HepG2 (cell line): ENCODE measurements around the gene FUCA1. TPM values are rescaled to one million over a fixed set of nuclear protein-coding genes. Genes with fewer than 3 reads are reported as not detected.
A peak's percentile ranks its signal among the peaks of the same experiment; 100 is the strongest.

Experiments used
- ASH2L ChIP-seq: fragments of 300-600, 200-600 bp; sonication (generic); IDR thresholded peaks from 2 replicates; pipeline ENCODE4 v1.7.0; 2017; ENCODE audit warnings: low read depth, mild to moderate bottlenecking, moderate library complexity, mixed read lengths, low read length; ENCODE audit not compliant: insufficient read length
- GPN1 ChIP-seq: sonication (generic); formaldehyde crosslinking; IDR thresholded peaks from 2 replicates; pipeline ENCODE4 v1.5.1; 2020; ENCODE audit warnings: missing genetic modification reagents, borderline replicate concordance
- HBP1 ChIP-seq: IDR thresholded peaks from 2 replicates; pipeline ENCODE4 v1.6.1; 2016; ENCODE audit warnings: low read depth, control low read depth
- HMGXB3 ChIP-seq: sonication (generic); formaldehyde crosslinking; IDR thresholded peaks from 2 replicates; pipeline ENCODE4 v1.4.0; 2020; ENCODE audit warnings: missing genetic modification reagents, borderline replicate concordance
- ISL2 ChIP-seq: sonication (generic); formaldehyde crosslinking; IDR thresholded peaks from 2 replicates; pipeline ENCODE4 v1.5.0; 2020; ENCODE audit warnings: missing genetic modification reagents
- MIER3 ChIP-seq: IDR thresholded peaks from 2 replicates; pipeline ENCODE4 v1.6.1; 2016; ENCODE audit warnings: missing compliant biosample characterization, borderline replicate concordance
- PREB ChIP-seq: sonication (generic); formaldehyde crosslinking; IDR thresholded peaks from 2 replicates; pipeline ENCODE4 v1.4.0; 2020; ENCODE audit warnings: missing genetic modification reagents
- REST ChIP-seq, 2 experiments: IDR thresholded peaks; 2 replicates each; pipeline ENCODE4 v1.6.1; 2011 to 2012; ENCODE audit warnings: low read length in 2 of 2, borderline replicate concordance in 1 of 2, low read depth in 1 of 2, mild to moderate bottlenecking in 1 of 2, moderate library complexity in 1 of 2
- SIN3B ChIP-seq: fragments of 150-350 bp; IDR thresholded peaks from 2 replicates; pipeline ENCODE4 v1.6.1; 2014; ENCODE audit warnings: low read length
- SMAD3 ChIP-seq: sonication (generic); formaldehyde crosslinking; IDR thresholded peaks from 2 replicates; pipeline ENCODE4 v1.4.0; 2020; ENCODE audit warnings: missing genetic modification reagents
- SNAI1 ChIP-seq: sonication (generic); formaldehyde crosslinking; IDR thresholded peaks from 2 replicates; pipeline ENCODE4 v1.5.0; 2020; ENCODE audit warnings: mild to moderate bottlenecking, missing genetic modification reagents, borderline replicate concordance
- ZGPAT ChIP-seq: IDR thresholded peaks from 2 replicates; pipeline ENCODE4 v1.6.1; 2016; ENCODE audit warnings: mild to moderate bottlenecking
- ZMYM3 ChIP-seq: sonication (generic); formaldehyde crosslinking; IDR thresholded peaks from 2 replicates; pipeline ENCODE4 v1.5.1; 2020; ENCODE audit warnings: mild to moderate bottlenecking, missing genetic modification reagents
- ZNF451 ChIP-seq: sonication (generic); formaldehyde crosslinking; IDR thresholded peaks from 2 replicates; pipeline ENCODE4 v1.5.0; 2020; ENCODE audit warnings: mild to moderate bottlenecking, missing genetic modification reagents
- ZNF691 ChIP-seq: sonication (generic); formaldehyde crosslinking; IDR thresholded peaks from 2 replicates; pipeline ENCODE4 v1.4.0; 2020; ENCODE audit warnings: missing genetic modification reagents, low read depth, mild to moderate bottlenecking, borderline replicate concordance
- polyA plus RNA-seq, 8 experiments: library from polyadenylated mRNA; depleted of rRNA in 3 of 8; stranded (reverse) in 7 of 8; unstranded in 1 of 8; fragments of >200 nt; fragmentation: Illumina TruSeq in 4 of 8; extraction: Trizol in 4 of 8; gene quantifications; 2 replicates each; pipeline versions ENCODE4 v1.2.1 to v1.2.3, GENCODE V29; 2011 to 2016; ENCODE audit warnings: low read depth in 4 of 8, missing spikeins in 1 of 8, mixed read lengths in 1 of 8; ENCODE audit not compliant: insufficient read depth in 1 of 8
- total RNA-seq, 5 experiments: library from RNA; depleted of rRNA; stranded (reverse); fragments of >200 nt; fragmentation: Illumina TruSeq; extraction: Trizol; gene quantifications; 2 replicates each; pipeline ENCODE4 v1.2.3, GENCODE V29; 2016; ENCODE audit warnings: low read depth in 1 of 5

The FUCA1 gene
- total and polyA plus RNA-seq, 2 of the 13 experiments (the other 11 are each of a cell fraction or from before 2014, with no cell fraction given) = 32.7 to 33.6 TPM

- TF ChIP-seq ZNF691 (CRISPR knock-in tag) (no peak), ZNF451 (CRISPR knock-in tag) (peak; percentile 71), HMGXB3 (no peak), SNAI1 (peak; percentile 55; the same call in 1 of the 2 replicates), MIER3 (CRISPR knock-in tag) (peak; percentile 55), ZMYM3 (CRISPR knock-in tag) (no peak; the same call in 1 of the 2 replicates), ZGPAT (CRISPR knock-in tag) (peak; percentile 91), PREB (CRISPR knock-in tag) (no peak), SIN3B (peak; percentile 87), HBP1 (peak; percentile 63; the same call in 1 of the 2 replicates), REST (IDR thresholded peaks at IDR 0.05; ENCODE audit: borderline replicate concordance in 1 of 2, low read depth in 1 of 2, low read length in 2 of 2) (peak in 1 of 2 experiments; percentile 74; a peak in 1 of 4 replicates), GPN1 (CRISPR knock-in tag) (no peak), ISL2 (CRISPR knock-in tag) (peak; percentile 68; the same call in 1 of the 2 replicates), ASH2L (peak; percentile 84), SMAD3 (CRISPR knock-in tag) (peak; percentile 76; the same call in 1 of the 2 replicates)
These were observed 42.9 kb downstream of the FUCA1 start, which contains the start of gene HMGCL (continued) for GRCh38 chr1:23825076-23825761.
